ENCODE data around the gene TNFSF18. TPM values are rescaled to one million over a fixed set of nuclear protein-coding genes. Genes with fewer than 3 reads are reported as not detected.

TNFSF18 gene, protein sequence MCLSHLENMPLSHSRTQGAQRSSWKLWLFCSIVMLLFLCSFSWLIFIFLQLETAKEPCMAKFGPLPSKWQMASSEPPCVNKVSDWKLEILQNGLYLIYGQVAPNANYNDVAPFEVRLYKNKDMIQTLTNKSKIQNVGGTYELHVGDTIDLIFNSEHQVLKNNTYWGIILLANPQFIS
- not detected in 2 replicates for polyA plus RNA-seq (2011; rRNA removed)
- polyA plus RNA-seq (2012; cell fraction: cytosol; rRNA removed) = not detected in 2 replicates
- polyA plus RNA-seq (2012; cell fraction: nucleus; rRNA removed) = not detected in 2 replicates
- not detected in 3 replicates for polyA plus RNA-seq (2017; fragmentation: RNase III; extraction: RNeasy Plus Mini Kit Qiagen cat#74134 plus additional on column Dnase treatment)
- not detected in 2 replicates for polyA minus RNA-seq (2011; rRNA and poly(A)+ RNA removed)

DNA sequence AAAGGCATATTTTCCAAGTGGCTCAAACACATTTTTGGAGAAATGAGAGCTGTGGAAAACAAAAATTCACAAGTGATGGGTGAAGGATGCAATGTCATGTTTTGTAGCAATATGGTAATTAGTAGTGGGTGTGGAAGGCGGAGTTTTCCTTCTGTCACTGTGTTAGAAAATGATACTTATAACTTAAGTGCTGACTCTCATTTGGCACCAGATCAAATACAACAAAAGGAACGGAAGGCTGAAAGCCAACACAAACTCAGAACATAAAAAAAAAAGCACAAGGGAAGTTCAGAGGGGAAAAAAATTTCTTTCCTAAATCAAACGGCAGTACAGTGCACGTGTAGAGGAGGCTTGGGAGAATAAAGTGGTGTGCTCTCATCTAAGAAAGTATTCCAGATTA is at the start of gene TNFSF18:
Gene TNFSF18 (minus strand): TSS at position 77 of the 400 bp plus-strand sequence. CDS start 45 bp downstream, at position 32.
- 42% methylated on average over 4 of the region's 4 CpGs for WGBS (ENCODE audit: missing lambda C conversion rate)
- FAIRE-seq (no peak), ATAC-seq (no peak), DNase-seq (ENCODE audit: low read depth in 1 of 2, low spot score in 1 of 2) (no peak)
- no peak within 1 kb of the TSS for H3K4me3 ChIP-seq
- no peak within 1 kb of the TSS for H3K27ac ChIP-seq
- H3K9me3 ChIP-seq = no peaks in the 10 kb centered on the region
- H3K4me2 ChIP-seq = no peak within 1 kb of the TSS
- peaks cover 26% of the 10 kb centered on the region for H3K4me1 ChIP-seq
- TF ChIP-seq HOXB5 (CRISPR knock-in tag; IDR thresholded peaks at IDR 0.05) = no peak
- no peak for TF ChIP-seq FOSB (CRISPR knock-in tag; IDR thresholded peaks at IDR 0.05)
- no peak for TF ChIP-seq TP53 (CRISPR knock-in tag; IDR thresholded peaks at IDR 0.05)
- no peak for TF ChIP-seq MAX (IDR thresholded peaks at IDR 0.05)
- TF ChIP-seq, protein P1, sequence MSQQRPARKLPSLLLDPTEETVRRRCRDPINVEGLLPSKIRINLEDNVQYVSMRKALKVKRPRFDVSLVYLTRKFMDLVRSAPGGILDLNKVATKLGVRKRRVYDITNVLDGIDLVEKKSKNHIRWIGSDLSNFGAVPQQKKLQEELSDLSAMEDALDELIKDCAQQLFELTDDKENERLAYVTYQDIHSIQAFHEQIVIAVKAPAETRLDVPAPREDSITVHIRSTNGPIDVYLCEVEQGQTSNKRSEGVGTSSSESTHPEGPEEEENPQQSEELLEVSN (IDR thresholded peaks at IDR 0.05; ENCODE audit: borderline replicate concordance, low read depth) = no peak
- ChIA-PET CTCF (no interaction called here), POLR2A (no interaction called here)

DNA sequence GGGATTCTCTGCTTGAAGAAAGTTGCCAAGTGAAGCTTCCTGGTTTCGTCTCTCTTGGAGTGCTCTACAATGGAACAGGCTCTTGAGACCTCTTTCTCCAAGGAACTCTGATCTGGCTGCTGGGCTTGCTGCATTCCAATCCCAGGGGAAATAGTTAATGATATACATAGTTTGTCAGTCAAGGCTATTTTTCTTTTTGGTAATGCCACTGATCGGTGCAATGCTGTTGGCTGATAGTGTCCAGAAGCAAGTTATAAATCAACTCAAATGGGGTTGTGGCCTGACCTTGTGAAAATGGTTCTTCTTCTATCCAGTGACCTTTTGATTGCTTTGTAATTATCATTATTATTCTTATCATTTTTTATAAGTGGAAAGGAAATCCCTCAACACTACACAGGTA is 48.4 kb upstream of the TNFSF18 start:
- Histone ChIP-seq H3K27ac (no peak overlapping the region), H3K4me3 (no peak overlapping the region), H3K4me1 (no peaks in the 10 kb centered on the region), H3K9me3 (no peaks in the 10 kb centered on the region), H3K4me2 (no peak overlapping the region)
- no peak for FAIRE-seq
- TF ChIP-seq ZC3H11A (IDR thresholded peaks at IDR 0.05) (no peak), HOXB13 (CRISPR knock-in tag; IDR thresholded peaks at IDR 0.05; ENCODE audit: low read depth) (no peak), FOSL2 (IDR thresholded peaks at IDR 0.05) (no peak), FOSL2 (CRISPR knock-in tag; IDR thresholded peaks at IDR 0.05) (no peak), TP53 (CRISPR knock-in tag; IDR thresholded peaks at IDR 0.05) (no peak), MAZ (IDR thresholded peaks at IDR 0.05; ENCODE audit: borderline replicate concordance, low read depth, low read length) (no peak), PHF8 (IDR thresholded peaks at IDR 0.05; ENCODE audit: borderline replicate concordance, low read depth) (no peak), GATA3 (IDR thresholded peaks at IDR 0.05; ENCODE audit: borderline replicate concordance) (no peak), KDM5A (IDR thresholded peaks at IDR 0.05) (no peak), NFE2L2 (conservative IDR thresholded peaks at IDR 0.05; ENCODE audit: low read length) (no peak), SMC3 (IDR thresholded peaks at IDR 0.05) (no peak), MAX (IDR thresholded peaks at IDR 0.05) (no peak), ESRRA (IDR thresholded peaks at IDR 0.05; ENCODE audit: borderline replicate concordance, low read length) (no peak), RNF2 (IDR thresholded peaks at IDR 0.05; ENCODE audit: borderline replicate concordance, low read depth) (no peak), TFCP2L1 (CRISPR knock-in tag; IDR thresholded peaks at IDR 0.05) (no peak), SREBF2 (IDR thresholded peaks at IDR 0.05) (no peak), FOSB (CRISPR knock-in tag; IDR thresholded peaks at IDR 0.05) (no peak)
- TF ChIP-seq, protein P2, sequence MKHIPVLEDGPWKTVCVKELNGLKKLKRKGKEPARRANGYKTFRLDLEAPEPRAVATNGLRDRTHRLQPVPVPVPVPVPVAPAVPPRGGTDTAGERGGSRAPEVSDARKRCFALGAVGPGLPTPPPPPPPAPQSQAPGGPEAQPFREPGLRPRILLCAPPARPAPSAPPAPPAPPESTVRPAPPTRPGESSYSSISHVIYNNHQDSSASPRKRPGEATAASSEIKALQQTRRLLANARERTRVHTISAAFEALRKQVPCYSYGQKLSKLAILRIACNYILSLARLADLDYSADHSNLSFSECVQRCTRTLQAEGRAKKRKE (CRISPR knock-in tag; IDR thresholded peaks at IDR 0.05; ENCODE audit: low read depth) = no peak
- TF ChIP-seq, protein P3, sequence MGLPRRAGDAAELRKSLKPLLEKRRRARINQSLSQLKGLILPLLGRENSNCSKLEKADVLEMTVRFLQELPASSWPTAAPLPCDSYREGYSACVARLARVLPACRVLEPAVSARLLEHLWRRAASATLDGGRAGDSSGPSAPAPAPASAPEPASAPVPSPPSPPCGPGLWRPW (IDR thresholded peaks at IDR 0.05) = no peak
- WGBS (ENCODE audit: missing lambda C conversion rate) = 68% methylated on average over 2 of the region's 2 CpGs
- DNase-seq (ENCODE audit: low read depth in 1 of 2, low spot score in 1 of 2) = peak in 1 of 2 experiments; percentile 10
- ChIA-PET POLR2A (no interaction called here), CTCF (no interaction called here)
- ATAC-seq = no peak

- H3K9me3 ChIP-seq = no peaks in the 10 kb centered on the region
- FAIRE-seq (no peak), ATAC-seq (no peak), DNase-seq (ENCODE audit: low read depth in 1 of 2, low spot score in 1 of 2) (no peak)
- POLR2A ChIA-PET = no interaction called here
- no peaks in the 10 kb centered on the region for H3K4me1 ChIP-seq
- no peak overlapping the region for H3K27ac ChIP-seq
- no peak overlapping the region for H3K4me3 ChIP-seq
- H3K4me2 ChIP-seq = no peak overlapping the region
- CTCF ChIA-PET = no interaction called here
- TF ChIP-seq ZC3H11A (IDR thresholded peaks at IDR 0.05) (no peak), JUNB (IDR thresholded peaks at IDR 0.05) (no peak), HOXB5 (CRISPR knock-in tag; IDR thresholded peaks at IDR 0.05) (no peak), CHD4 (IDR thresholded peaks at IDR 0.05; ENCODE audit: borderline replicate concordance) (no peak), PHF8 (IDR thresholded peaks at IDR 0.05; ENCODE audit: borderline replicate concordance, low read depth) (no peak), FOSB (CRISPR knock-in tag; IDR thresholded peaks at IDR 0.05) (no peak)
These were observed 47.4 kb upstream of the TNFSF18 start for GRCh38 chr1:173098117-173098516.

Data from A549 (cell line).